AG04450 (cell line): ENCODE data around the gene DMTF1. TPM values are rescaled to one million over a fixed set of nuclear protein-coding genes. Genes with fewer than 3 reads are reported as not detected.

Experiments used
- CTCF ChIA-PET: fragments of 300-600, 350-600 bp; formaldehyde crosslinking; extraction: SDS; loops from one replicate; lab custom pipeline; 2022; ENCODE audit warnings: antibody characterized with exemption, inconsistent platforms; lab: Charles Lee
- POLR2A ChIA-PET: fragments of 350-600 bp; formaldehyde crosslinking; extraction: SDS; loops from one replicate; lab custom pipeline; 2021; ENCODE audit warnings: antibody characterized with exemption, inconsistent platforms; lab: Yijun Ruan, JAX
- DNase-seq: peaks from one replicate; pipeline ENCODE4 v3.0.0-alpha.2; 2011; ENCODE audit warnings: low read depth, low spot score
- H3K27ac ChIP-seq: one replicate; pipeline ENCODE4 v1.5.1; 2012; ENCODE audit warnings: low read depth, low read length, control low read depth
- H3K27me3 ChIP-seq: one replicate; pipeline ENCODE4 v1.6.0; 2012; ENCODE audit warnings: low read length; ENCODE audit not compliant: control insufficient read depth, insufficient read depth
- H3K4me3 ChIP-seq: 2 replicates; pipeline ENCODE4 v1.5.1; 2011; ENCODE audit warnings: mild to moderate bottlenecking, low read depth, low read length, control low read depth
- H3K9me3 ChIP-seq: 2 replicates; pipeline ENCODE4 v1.5.1; 2012; ENCODE audit warnings: low read length; ENCODE audit not compliant: control insufficient read depth, insufficient read depth
- CTCF ChIP-seq: IDR thresholded peaks from 2 replicates; pipeline ENCODE4 v1.5.1; 2011; ENCODE audit warnings: low read depth, low read length, control low read depth, inconsistent platforms
- polyA plus RNA-seq: library from polyadenylated mRNA; depleted of rRNA; stranded (reverse); fragments of >200 nt; gene quantifications from 2 replicates; pipeline ENCODE4 v1.2.3, GENCODE V29; 2011

DMTF1 gene
- polyA plus RNA-seq, 1 experiment: 134 TPM

GRCh38 chr7:87151002-87151728 is 1.1 kb upstream of the DMTF1 start:
- no peak overlapping the region for H3K27ac ChIP-seq
- no peak for DNase-seq
- CTCF ChIA-PET: interaction anchor here (0.9 to 2.2 kb wide), 3 partner anchors 209 to 224 kb away, joined by 4 to 7 read pairs (median 5); no protein-coding TSS in a partner anchor
- POLR2A ChIA-PET: no interaction called here
- no peak for TF ChIP-seq CTCF
- H3K9me3 ChIP-seq: no peaks in the 10 kb centered on the region; the same call in 1 of the 2 replicates
- peak overlapping the region; percentile 81 for H3K4me3 ChIP-seq
- no peaks in the 10 kb centered on the region for H3K27me3 ChIP-seq

- Histone ChIP-seq H3K27ac (peak overlapping the region; percentile 96), H3K4me3 (peak overlapping the region; percentile 81), H3K27me3 (no peaks in the 10 kb centered on the region), H3K9me3 (no peaks in the 10 kb centered on the region; the same call in 1 of the 2 replicates)
- no peak for DNase-seq
- ChIA-PET POLR2A (interaction anchor here (0.8 to 1.5 kb wide), 5 partner anchors 14 to 264 kb away, joined by 3 to 39 read pairs (median 4); partner anchors contain the start of genes CROT and TMEM243), CTCF (interaction anchor here (0.9 to 2.2 kb wide), 4 partner anchors 85 to 237 kb away, joined by 4 to 7 read pairs (median 6); no protein-coding TSS in a partner anchor)
- no peak for TF ChIP-seq CTCF
Measured at GRCh38 chr7:87151729-87152111, 533 bp upstream of the DMTF1 start.

- Histone ChIP-seq H3K27me3 (no peaks in the 10 kb centered on the region), H3K9me3 (no peaks in the 10 kb centered on the region), H3K27ac (peak overlapping the region; percentile 96), H3K4me3 (peak overlapping the region; percentile 81)
- ChIA-PET POLR2A (interaction anchor here (0.6 to 1.5 kb wide), 9 partner anchors 16 to 262 kb away, joined by 3 to 39 read pairs (median 4); partner anchors contain the start of gene TMEM243), CTCF (interaction anchor here (0.9 to 2.2 kb wide), 6 partner anchors 21 to 263 kb away, joined by 3 to 8 read pairs (median 6); no protein-coding TSS in a partner anchor)
- TF ChIP-seq CTCF: no peak
- DNase-seq: no peak
Measured at GRCh38 chr7:87152897-87153641, 816 bp downstream of the DMTF1 start.

GRCh38 chr7:87154166-87154565 is 1.9 kb downstream of the DMTF1 start:
- ChIA-PET POLR2A (interaction anchor here (1.8 kb wide), 1 partner anchor 65 kb away, joined by 5 read pairs; the partner anchor contains the start of gene TMEM243), CTCF (interaction anchor here (0.7 to 1.7 kb wide), 4 partner anchors 15 to 262 kb away, joined by 3 to 8 read pairs (median 4); partner anchors contain the start of gene TMEM243)
- no peak for TF ChIP-seq CTCF
- no peak overlapping the region for H3K27ac ChIP-seq
- H3K9me3 ChIP-seq: no peaks in the 10 kb centered on the region
- DNase-seq: no peak
- no peaks in the 10 kb centered on the region for H3K27me3 ChIP-seq
- peak overlapping the region; percentile 81 for H3K4me3 ChIP-seq
